Measurements from ENCODE around the gene PTGES2.

DNA sequence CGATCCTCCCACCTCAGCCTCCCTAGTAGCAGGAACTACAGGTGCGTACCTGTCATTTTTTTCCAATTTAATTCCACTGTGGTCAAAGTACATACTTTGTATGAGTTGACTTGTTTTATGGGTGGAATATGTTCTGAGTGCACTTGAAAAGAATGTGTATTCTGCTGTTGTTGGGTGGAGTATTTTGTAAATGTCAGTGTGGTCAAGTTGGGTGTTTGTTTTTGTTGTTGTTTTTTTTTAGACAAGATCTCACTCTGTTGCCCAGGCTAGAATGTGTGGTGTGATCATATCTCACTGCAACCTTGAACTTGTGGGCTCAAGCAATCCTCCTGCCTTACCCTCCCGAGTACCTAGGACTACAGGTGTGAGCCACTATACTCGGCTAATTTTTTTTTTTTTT lies 41.6 kb downstream of the PTGES2 start:
- TF ChIP-seq, protein P1, sequence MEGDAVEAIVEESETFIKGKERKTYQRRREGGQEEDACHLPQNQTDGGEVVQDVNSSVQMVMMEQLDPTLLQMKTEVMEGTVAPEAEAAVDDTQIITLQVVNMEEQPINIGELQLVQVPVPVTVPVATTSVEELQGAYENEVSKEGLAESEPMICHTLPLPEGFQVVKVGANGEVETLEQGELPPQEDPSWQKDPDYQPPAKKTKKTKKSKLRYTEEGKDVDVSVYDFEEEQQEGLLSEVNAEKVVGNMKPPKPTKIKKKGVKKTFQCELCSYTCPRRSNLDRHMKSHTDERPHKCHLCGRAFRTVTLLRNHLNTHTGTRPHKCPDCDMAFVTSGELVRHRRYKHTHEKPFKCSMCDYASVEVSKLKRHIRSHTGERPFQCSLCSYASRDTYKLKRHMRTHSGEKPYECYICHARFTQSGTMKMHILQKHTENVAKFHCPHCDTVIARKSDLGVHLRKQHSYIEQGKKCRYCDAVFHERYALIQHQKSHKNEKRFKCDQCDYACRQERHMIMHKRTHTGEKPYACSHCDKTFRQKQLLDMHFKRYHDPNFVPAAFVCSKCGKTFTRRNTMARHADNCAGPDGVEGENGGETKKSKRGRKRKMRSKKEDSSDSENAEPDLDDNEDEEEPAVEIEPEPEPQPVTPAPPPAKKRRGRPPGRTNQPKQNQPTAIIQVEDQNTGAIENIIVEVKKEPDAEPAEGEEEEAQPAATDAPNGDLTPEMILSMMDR (conservative IDR thresholded peaks at IDR 0.05) = no peak
- no peak for TF ChIP-seq ZFX (IDR thresholded peaks at IDR 0.05)
